Sigmoid colon (tissue), 4 donors: Measurements from ENCODE around the gene UBE2H.

Source experiments
- CTCF ChIP-seq, 4 experiments: fragments of 450-650 bp in 3 of 4; fragments of 200-600 bp in 1 of 4; IDR thresholded peaks; one replicate each; pipeline ENCODE4 v1.5.1; 2016 to 2019; ENCODE audit warnings: antibody characterized with exemption in 4 of 4, mild to moderate bottlenecking in 3 of 4, moderate library complexity in 2 of 4
- EP300 ChIP-seq, 4 donors: sonication (generic); formaldehyde crosslinking; IDR thresholded peaks; one replicate each; pipeline ENCODE4 v1.6.1; 2017; ENCODE audit warnings: antibody characterized with exemption in 4 of 4
- POLR2A ChIP-seq, 2 donors: fragments of 450-650 bp; IDR thresholded peaks; one replicate each; pipeline ENCODE4 v1.6.1; 2016; ENCODE audit warnings: antibody characterized with exemption in 2 of 2, mild to moderate bottlenecking in 2 of 2, moderate library complexity in 2 of 2

GRCh38 chr7:129980667-129981066, 27.9 kb upstream of the UBE2H start:
- TF ChIP-seq POLR2A (IDR thresholded peaks at IDR 0.05) (no peak), CTCF (IDR thresholded peaks at IDR 0.05) (no peak), EP300 (IDR thresholded peaks at IDR 0.05) (no peak)
